MM.1S (cell line): Measurements from ENCODE around the gene MMP11.

Experiments
- DNase-seq: peaks from one replicate; pipeline ENCODE4 v3.0.0-alpha.2; 2015
- H2AFZ ChIP-seq: fragments of 300-600 bp; sonication (generic); 2 replicates; pipeline ENCODE4 v1.6.0; 2016; ENCODE audit warnings: antibody characterized with exemption, low read length
- H3F3A ChIP-seq: fragments of 300-600 bp; sonication (generic); 2 replicates; pipeline ENCODE4 v1.6.1; 2016; ENCODE audit warnings: mild to moderate bottlenecking, antibody characterized with exemption, low read length, moderate library complexity, mixed read lengths; ENCODE audit not compliant: insufficient read depth
- H3K27ac ChIP-seq: fragments of 300-600 bp; sonication (generic); 2 replicates; pipeline ENCODE4 v1.5.1; 2016; ENCODE audit warnings: mild to moderate bottlenecking, low read length
- H3K27me3 ChIP-seq: fragments of 300-600 bp; sonication (generic); replicated peaks from 2 replicates; pipeline ENCODE4 v1.6.0; 2016; ENCODE audit warnings: low read length; ENCODE audit not compliant: insufficient read depth
- H3K36me3 ChIP-seq: fragments of 300-600 bp; sonication (generic); replicated peaks from 2 replicates; pipeline ENCODE4 v1.6.1; 2016; ENCODE audit warnings: mild to moderate bottlenecking, low read length, mixed read lengths; ENCODE audit not compliant: insufficient read depth
- H3K4me1 ChIP-seq: fragments of 300-600 bp; sonication (generic); 2 replicates; pipeline ENCODE4 v1.6.1; 2016; ENCODE audit warnings: low read length, mixed read lengths
- H3K4me2 ChIP-seq: fragments of 300-600 bp; sonication (generic); 2 replicates; pipeline ENCODE4 v1.6.0; 2016; ENCODE audit warnings: low read depth, low read length
- H3K4me3 ChIP-seq: fragments of 300-600 bp; sonication (generic); 2 replicates; pipeline ENCODE4 v1.5.1; 2016; ENCODE audit warnings: low read length, mixed read lengths
- H3K79me2 ChIP-seq: fragments of 300-600 bp; sonication (generic); 2 replicates; pipeline ENCODE4 v1.6.1; 2016; ENCODE audit warnings: mixed run types, low read length, mixed read lengths
- H3K9ac ChIP-seq: fragments of 300-600 bp; sonication (generic); 2 replicates; pipeline ENCODE4 v1.6.1; 2016; ENCODE audit warnings: low read length, mixed read lengths
- H3K9me2 ChIP-seq: fragments of 300-600 bp; sonication (generic); replicated peaks from 2 replicates; pipeline ENCODE4 v1.6.1; 2016; ENCODE audit warnings: mild to moderate bottlenecking, low read length, mixed read lengths; ENCODE audit not compliant: insufficient read depth
- H3K9me3 ChIP-seq: fragments of 300-600 bp; sonication (generic); replicated peaks from 2 replicates; pipeline ENCODE4 v1.6.1; 2016; ENCODE audit warnings: mild to moderate bottlenecking, low read length, mixed read lengths; ENCODE audit not compliant: insufficient read depth
- H4K20me1 ChIP-seq: fragments of 300-600 bp; sonication (generic); 2 replicates; pipeline ENCODE4 v1.6.1; 2016; ENCODE audit warnings: mild to moderate bottlenecking, low read length, moderate library complexity, mixed read lengths; ENCODE audit not compliant: insufficient read depth
- CTCF ChIP-seq: fragments of 300-600 bp; sonication (generic); IDR thresholded peaks from 2 replicates; pipeline ENCODE4 v1.5.1; 2016; ENCODE audit warnings: antibody characterized with exemption, low read length, mixed read lengths
- EZH2 ChIP-seq: fragments of 300-600 bp; sonication (generic); optimal IDR thresholded peaks from 2 replicates; pipeline ENCODE3; 2017; ENCODE audit warnings: low read depth, mild to moderate bottlenecking, antibody characterized with exemption, low read length, mixed read lengths
- EZH2phosphoT487 ChIP-seq: fragments of 300-600 bp; sonication (generic); IDR thresholded peaks from 2 replicates; pipeline ENCODE4 v1.6.1; 2018; ENCODE audit warnings: antibody characterized with exemption, low read length

The MMP11 gene

DNA sequence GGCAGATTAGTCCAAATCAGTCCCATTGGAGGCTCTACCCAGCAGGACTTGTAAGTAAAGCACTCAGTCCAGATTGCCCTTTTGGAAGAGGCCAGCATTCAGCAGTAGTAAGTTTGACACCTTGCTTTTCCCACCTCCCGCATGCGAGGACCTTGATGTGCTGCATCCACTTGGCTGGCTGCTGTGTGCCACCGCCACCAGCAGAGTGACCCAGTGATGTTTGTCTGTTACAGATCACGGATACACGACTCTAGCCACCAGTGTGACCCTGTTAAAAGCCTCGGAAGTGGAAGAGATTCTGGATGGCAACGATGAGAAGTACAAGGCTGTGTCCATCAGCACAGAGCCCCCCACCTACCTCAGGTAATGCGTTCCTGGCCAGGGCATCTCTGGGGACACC is 20.7 kb downstream of the MMP11 start:
- no peaks in the 10 kb centered on the region for H4K20me1 ChIP-seq
- DNase-seq = no peak
- no peak overlapping the region for H2AFZ ChIP-seq
- H3K4me3 ChIP-seq = no peak overlapping the region
- H3K4me2 ChIP-seq = no peak overlapping the region
- peaks cover 14% of the 10 kb centered on the region; the same call in 1 of the 2 replicates for H3K36me3 ChIP-seq
- no peaks in the 10 kb centered on the region for H3K27me3 ChIP-seq
- TF ChIP-seq EZH2 (no peak), EZH2phosphoT487 (no peak), CTCF (no peak)
- 0 out of 2 replicates have a peak, but pooled peaks cover 3% of the 10 kb centered on the region for H3K4me1 ChIP-seq
- H3K27ac ChIP-seq = no peak overlapping the region
- H3K79me2 ChIP-seq = peaks cover 54% of the 10 kb centered on the region
- H3F3A ChIP-seq = no peaks in the 10 kb centered on the region
- no peak overlapping the region for H3K9ac ChIP-seq
- no peaks in the 10 kb centered on the region for H3K9me3 ChIP-seq
- H3K9me2 ChIP-seq = no peaks in the 10 kb centered on the region

GRCh38 chr22:23796461-23796860 is 23.8 kb downstream of the MMP11 start:
- no peak overlapping the region for H3K4me2 ChIP-seq
- no peaks in the 10 kb centered on the region for H3F3A ChIP-seq
- H2AFZ ChIP-seq = no peak overlapping the region
- no peaks in the 10 kb centered on the region for H4K20me1 ChIP-seq
- H3K4me3 ChIP-seq = no peak overlapping the region
- H3K27ac ChIP-seq = no peak overlapping the region
- H3K9me3 ChIP-seq = no peaks in the 10 kb centered on the region
- H3K9me2 ChIP-seq = no peaks in the 10 kb centered on the region
- TF ChIP-seq CTCF = no peak
- TF ChIP-seq EZH2phosphoT487 = no peak
- TF ChIP-seq EZH2 = no peak
- peaks cover 14% of the 10 kb centered on the region; the same call in 1 of the 2 replicates for H3K36me3 ChIP-seq
- peaks cover 23% of the 10 kb centered on the region for H3K79me2 ChIP-seq
- H3K27me3 ChIP-seq = no peaks in the 10 kb centered on the region
- H3K9ac ChIP-seq = no peak overlapping the region
- no peaks in the 10 kb centered on the region for H3K4me1 ChIP-seq
- DNase-seq = no peak

- Histone ChIP-seq H3K36me3 (peaks cover 3% of the 10 kb centered on the region; the same call in 1 of the 2 replicates), H3K9ac (no peak overlapping the region), H3K27me3 (no peaks in the 10 kb centered on the region), H3K4me2 (no peak overlapping the region), H3K4me3 (no peak overlapping the region), H3K4me1 (peaks cover under 1% of the 10 kb centered on the region; the same call in 1 of the 2 replicates), H3K9me2 (no peaks in the 10 kb centered on the region), H3K9me3 (no peaks in the 10 kb centered on the region), H3K27ac (no peak overlapping the region), H4K20me1 (no peaks in the 10 kb centered on the region), H3F3A (no peaks in the 10 kb centered on the region), H2AFZ (no peak overlapping the region), H3K79me2 (peaks cover 3% of the 10 kb centered on the region; the same call in 1 of the 2 replicates)
- TF ChIP-seq EZH2 (no peak), EZH2phosphoT487 (no peak), CTCF (no peak)
- no peak for DNase-seq
Measured at GRCh38 chr22:23800297-23801237, 27.9 kb downstream of the MMP11 start.
